Hepatocyte (in vitro differentiated cells): ENCODE data around the gene MAN1C1. TPM values are rescaled to one million over a fixed set of nuclear protein-coding genes. Genes with fewer than 3 reads are reported as not detected.

Experiments
- DNase-seq: peaks from one replicate; pipeline ENCODE4 v3.0.0-alpha.2; 2016; ENCODE audit warnings: low spot score
- H2AFZ ChIP-seq: fragments of 200-600 bp; sonication (generic); 2 replicates; pipeline ENCODE4 v1.6.0; 2016; ENCODE audit warnings: antibody characterized with exemption, mild to moderate bottlenecking
- H3K27ac ChIP-seq: fragments of 200-600 bp; sonication (generic); 2 replicates; pipeline ENCODE4 v1.5.1; 2016; ENCODE audit warnings: mild to moderate bottlenecking
- H3K27me3 ChIP-seq: fragments of 200-600 bp; sonication (generic); 2 replicates; pipeline ENCODE4 v1.6.1; 2016
- H3K36me3 ChIP-seq: fragments of 200-600 bp; sonication (generic); replicated peaks from 2 replicates; pipeline ENCODE4 v1.5.1; 2016; ENCODE audit warnings: low read depth; ENCODE audit not compliant: insufficient read depth
- H3K4me1 ChIP-seq: fragments of 200-600 bp; sonication (generic); 2 replicates; pipeline ENCODE4 v1.5.1; 2016; ENCODE audit warnings: mild to moderate bottlenecking, moderate library complexity; ENCODE audit not compliant: insufficient read depth
- H3K4me2 ChIP-seq: fragments of 200-600 bp; sonication (generic); 2 replicates; pipeline ENCODE4 v1.6.0; 2016
- H3K4me3 ChIP-seq: fragments of 200-600 bp; sonication (generic); 2 replicates; pipeline ENCODE4 v1.5.1; 2016; ENCODE audit warnings: mild to moderate bottlenecking
- H3K79me2 ChIP-seq: fragments of 200-600 bp; sonication (generic); 2 replicates; pipeline ENCODE4 v1.6.0; 2017; ENCODE audit warnings: mild to moderate bottlenecking
- H3K9me2 ChIP-seq: fragments of 200-600 bp; sonication (generic); replicated peaks from 2 replicates; pipeline ENCODE4 v1.6.0; 2017; ENCODE audit warnings: mild to moderate bottlenecking; ENCODE audit not compliant: insufficient read depth
- H3K9me3 ChIP-seq: fragments of 200-600 bp; sonication (generic); 2 replicates; pipeline ENCODE4 v1.5.1; 2016; ENCODE audit warnings: low read depth, mild to moderate bottlenecking
- H4K20me1 ChIP-seq: fragments of 200-600 bp; sonication (generic); 2 replicates; pipeline ENCODE4 v1.6.0; 2016; ENCODE audit warnings: mild to moderate bottlenecking; ENCODE audit not compliant: insufficient read depth, poor library complexity, severe bottlenecking
- CTCF ChIP-seq: fragments of 200-600 bp; sonication (generic); IDR thresholded peaks from 2 replicates; pipeline ENCODE4 v1.5.1; 2016; ENCODE audit warnings: antibody characterized with exemption, mild to moderate bottlenecking; ENCODE audit not compliant: poor library complexity
- EZH2 ChIP-seq: fragments of 200-600 bp; sonication (generic); IDR thresholded peaks from 2 replicates; pipeline ENCODE4 v1.6.1; 2016; ENCODE audit warnings: antibody characterized with exemption, mild to moderate bottlenecking, borderline replicate concordance
- EZH2phosphoT487 ChIP-seq: fragments of 200-600 bp; sonication (generic); IDR thresholded peaks from one replicate; pipeline ENCODE4 v1.6.1; 2018; ENCODE audit warnings: antibody characterized with exemption, mild to moderate bottlenecking, low read depth, moderate library complexity; ENCODE audit not compliant: unreplicated experiment, severe bottlenecking
- WGBS: methylation state at CpG from one replicate; pipeline ENCODE4 v1.1.6; 2016; ENCODE audit warnings: low lambda C conversion rate; ENCODE audit errors: missing lambda C conversion rate; 5-methylcytosine and 5-hydroxymethylcytosine counted together
- polyA plus RNA-seq: library from polyadenylated mRNA; unstranded; fragments of >200 nt; fragmentation: Nextera tagmentation; extraction: Ambion mirVana; gene quantifications from 2 replicates; pipeline ENCODE4 v1.2.1, GENCODE V29; 2016
- total RNA-seq: library from RNA; depleted of rRNA; stranded (reverse); fragments of >200 nt; gene quantifications from 2 replicates; pipeline ENCODE4 v1.2.3, GENCODE V29; 2014

MAN1C1 gene
- total and polyA plus RNA-seq, 2 experiments from 2014 or later = 20.6 to 29.3 TPM

DNA sequence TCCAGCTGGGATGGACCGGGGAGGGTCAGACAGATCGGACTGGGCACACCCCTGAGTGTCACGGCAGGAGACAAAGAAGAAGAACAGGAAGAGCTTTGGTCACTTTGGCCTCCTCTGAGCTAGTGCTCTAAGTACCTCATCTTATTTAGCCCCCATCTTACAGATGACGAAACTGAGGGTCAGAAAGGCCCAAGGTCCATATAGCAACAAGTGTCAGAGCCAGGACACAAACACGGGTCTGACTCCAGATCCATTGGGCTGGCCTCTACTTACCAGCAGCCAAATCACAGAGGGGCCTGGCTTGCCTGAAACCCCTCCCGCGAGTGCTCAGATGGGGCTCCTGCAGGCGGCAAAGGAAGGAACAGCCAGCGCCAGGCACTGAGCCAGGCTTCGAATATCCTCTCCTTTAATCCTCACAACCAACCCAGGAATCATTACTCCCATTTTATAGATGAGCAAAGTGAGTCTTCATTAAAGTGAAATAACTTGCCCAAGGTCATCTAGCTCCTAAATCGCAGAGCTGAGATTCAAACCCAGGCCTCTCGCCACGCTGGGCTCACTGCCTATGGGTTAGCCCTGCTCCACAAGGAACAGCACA is 157.7 kb downstream of the MAN1C1 start:
- H3K79me2 ChIP-seq = no peaks in the 10 kb centered on the region
- no peaks in the 10 kb centered on the region for H3K36me3 ChIP-seq
- no peak overlapping the region for H3K4me3 ChIP-seq
- H2AFZ ChIP-seq = no peak overlapping the region
- TF ChIP-seq EZH2 (no peak), EZH2phosphoT487 (no peak), CTCF (no peak)
- H3K27me3 ChIP-seq = no peaks in the 10 kb centered on the region
- H3K4me2 ChIP-seq = peak overlapping the region; percentile 67
- DNase-seq = no peak
- H3K4me1 ChIP-seq = peaks cover 60% of the 10 kb centered on the region
- H3K9me2 ChIP-seq = no peaks in the 10 kb centered on the region
- H3K27ac ChIP-seq = peak overlapping the region; percentile 82
- no peaks in the 10 kb centered on the region for H3K9me3 ChIP-seq
- no peaks in the 10 kb centered on the region for H4K20me1 ChIP-seq
- WGBS = 83% methylated on average over 13 of the region's 13 CpGs

- no peaks in the 10 kb centered on the region for H3K27me3 ChIP-seq
- H3K9me2 ChIP-seq = no peaks in the 10 kb centered on the region
- DNase-seq = no peak
- no peak overlapping the region for H3K4me3 ChIP-seq
- peak overlapping the region; percentile 82 for H3K27ac ChIP-seq
- H2AFZ ChIP-seq = no peak overlapping the region
- H3K36me3 ChIP-seq = no peaks in the 10 kb centered on the region
- WGBS = 49% methylated on average over 16 of the region's 16 CpGs
- H3K4me1 ChIP-seq = peaks cover 63% of the 10 kb centered on the region
- H3K9me3 ChIP-seq = no peaks in the 10 kb centered on the region
- TF ChIP-seq EZH2 (no peak), EZH2phosphoT487 (no peak), CTCF (no peak)
- peak overlapping the region; percentile 67 for H3K4me2 ChIP-seq
- H3K79me2 ChIP-seq = no peaks in the 10 kb centered on the region
- no peaks in the 10 kb centered on the region for H4K20me1 ChIP-seq
Measured at GRCh38 chr1:25774921-25775771, 158.6 kb downstream of the MAN1C1 start.

DNA sequence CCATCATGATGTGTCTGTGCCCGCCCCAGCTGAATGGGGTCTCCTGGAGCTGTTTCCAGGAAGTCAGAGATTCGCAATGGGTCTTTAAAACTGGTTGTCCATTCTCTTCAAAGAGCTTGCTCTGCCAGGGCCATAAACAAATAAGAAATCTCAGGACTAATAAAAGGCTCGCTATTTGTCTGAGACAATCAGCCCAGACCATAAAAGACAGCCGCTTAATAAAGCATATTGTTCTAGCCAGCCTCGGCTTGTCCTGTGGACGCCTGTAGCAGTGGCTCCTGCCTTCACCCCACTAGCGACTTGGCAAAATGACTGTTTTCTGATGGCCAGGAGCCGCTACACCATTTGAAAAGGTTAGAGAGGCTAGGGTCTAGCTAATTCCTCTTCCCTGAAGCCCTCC is 162.8 kb downstream of the MAN1C1 start:
- peaks cover 34% of the 10 kb centered on the region for H3K4me1 ChIP-seq
- H3K4me3 ChIP-seq = no peak overlapping the region
- 61% methylated on average over 8 of the region's 8 CpGs for WGBS
- H3K27me3 ChIP-seq = no peaks in the 10 kb centered on the region
- H3K4me2 ChIP-seq = peak overlapping the region; percentile 18
- TF ChIP-seq EZH2 (no peak), EZH2phosphoT487 (no peak), CTCF (no peak)
- H3K27ac ChIP-seq = peak overlapping the region; percentile 68
- H4K20me1 ChIP-seq = no peaks in the 10 kb centered on the region
- no peaks in the 10 kb centered on the region for H3K79me2 ChIP-seq
- no peaks in the 10 kb centered on the region for H3K9me3 ChIP-seq
- DNase-seq = no peak
- H3K36me3 ChIP-seq = no peaks in the 10 kb centered on the region
- no peaks in the 10 kb centered on the region for H3K9me2 ChIP-seq
- no peak overlapping the region for H2AFZ ChIP-seq
